Small intestine (tissue), 7 donors: ENCODE measurements around the gene CLCN2. TPM values are rescaled to one million over a fixed set of nuclear protein-coding genes. Genes with fewer than 3 reads are reported as not detected.
A peak's percentile ranks its signal among the peaks of the same experiment; 100 is the strongest.
"Not testable (repeated sequence)": the region's sequence is repeated elsewhere in the genome, so short reads cannot be mapped to it uniquely, and the experiment has no call there.

Experiments
- DNase-seq, 2 donors: peaks; one replicate each; pipeline versions ENCODE4 v3.0.0 to v3.0.0-alpha.2; 2013
- FAIRE-seq: peaks from 2 replicates; lab custom pipeline; 2012; peaks lifted over from hg19 to GRCh38; lab: Jason Lieb, UNC
- H3K27ac ChIP-seq, 3 donors: one replicate each; pipeline ENCODE4 v1.5.1; 2013; ENCODE audit warnings: low read length in 2 of 3, mild to moderate bottlenecking in 2 of 3, control low read depth in 1 of 3, inconsistent platforms in 1 of 3, low read depth in 1 of 3, moderate library complexity in 1 of 3
- H3K27me3 ChIP-seq, 3 donors: one replicate each; pipeline ENCODE4 v1.6.1; 2013; ENCODE audit warnings: low read length in 3 of 3, inconsistent platforms in 1 of 3; ENCODE audit not compliant: control insufficient read depth in 3 of 3, insufficient read depth in 3 of 3
- H3K36me3 ChIP-seq, 3 donors: one replicate each; pipeline ENCODE4 v1.6.1; 2013; ENCODE audit warnings: low read length in 3 of 3, inconsistent platforms in 1 of 3, low read depth in 1 of 3, mild to moderate bottlenecking in 1 of 3, moderate library complexity in 1 of 3; ENCODE audit not compliant: control insufficient read depth in 3 of 3, insufficient read depth in 2 of 3
- H3K4me1 ChIP-seq, 3 donors: one replicate each; pipeline ENCODE4 v1.6.1; 2013; ENCODE audit warnings: low read length in 2 of 3, inconsistent platforms in 1 of 3, low read depth in 1 of 3, mild to moderate bottlenecking in 1 of 3, moderate library complexity in 1 of 3; ENCODE audit not compliant: control insufficient read depth in 3 of 3, insufficient read depth in 2 of 3
- H3K4me3 ChIP-seq, 3 donors: one replicate each; pipeline ENCODE4 v1.5.1; 2013; ENCODE audit warnings: low read length in 3 of 3, control low read depth in 1 of 3, inconsistent platforms in 1 of 3, low read depth in 1 of 3, mild to moderate bottlenecking in 1 of 3, moderate library complexity in 1 of 3
- H3K9me3 ChIP-seq, 2 donors: one replicate each; pipeline ENCODE4 v1.6.1; 2013; ENCODE audit warnings: low read depth in 1 of 2, low read length in 1 of 2; ENCODE audit not compliant: control insufficient read depth in 2 of 2, insufficient read depth in 1 of 2
- WGBS, 3 donors: extraction: QIAGEN DNeasy Blood & Tissue Kit; methylation state at CpG; one replicate each; pipeline ENCODE4 v1.1.7; 2013; 5-methylcytosine and 5-hydroxymethylcytosine counted together
- polyA plus RNA-seq, 4 donors: library from polyadenylated mRNA; stranded (reverse) in 3 of 4; unstranded in 1 of 4; fragments of 200-250 nt in 3 of 4; fragments of 120-200 nt in 1 of 4; gene quantifications; one replicate each; pipeline versions ENCODE4 v1.2.1 to v1.2.3, GENCODE V29; 2013
- donor health status: healthy with polysubstance abuse.
- donor health status: control.
- donor health status: control.
- donor health status: Bipolar disorder and iron deficiency.
- donor health status: healthy.

The CLCN2 gene
- polyA plus RNA-seq, 4 donors: 10.0 to 30.9 (median 15.3) TPM

GRCh38 chr3:184347321-184348056 is 13.9 kb downstream of the CLCN2 start:
- Histone ChIP-seq H3K36me3 (peaks cover 0 to 74% (median 3%) of the 10 kb centered on the region in 3 donors), H3K9me3 (no peaks in the 10 kb centered on the region), H3K4me3 (no peak overlapping the region), H3K27me3 (no peaks in the 10 kb centered on the region), H3K27ac (no peak overlapping the region), H3K4me1 (peaks cover 4 to 26% (median 9%) of the 10 kb centered on the region in 3 donors)
- no peak for FAIRE-seq
- 74 to 83% (median 77%) methylated on average over 12 of the region's 12 CpGs for WGBS, 3 donors
- DNase-seq: no peak

- Histone ChIP-seq H3K4me1 (peaks cover 2 to 19% (median 6%) of the 10 kb centered on the region in 3 donors), H3K4me3 (no peak overlapping the region), H3K27ac (peak overlapping the region; percentile 52 to 72 (median 71)), H3K27me3 (no peaks in the 10 kb centered on the region), H3K36me3 (peaks cover 0 to 75% (median 3%) of the 10 kb centered on the region in 3 donors), H3K9me3 (no peaks in the 10 kb centered on the region)
- WGBS, 3 donors: 91 to 96% (median 93%) methylated on average over 20 of the region's 20 CpGs
- DNase-seq: no peak
- no peak for FAIRE-seq
Observed at GRCh38 chr3:184346480-184347190, 14.8 kb downstream of the CLCN2 start.

- FAIRE-seq: no peak
- Histone ChIP-seq H3K27ac (peak overlapping the region; percentile 71 to 72 (median 72)), H3K27me3 (no peaks in the 10 kb centered on the region), H3K4me1 (peaks cover 0 to 15% (median 3%) of the 10 kb centered on the region in 3 donors), H3K9me3 (no peaks in the 10 kb centered on the region), H3K36me3 (peaks cover 0 to 75% (median 3%) of the 10 kb centered on the region in 3 donors), H3K4me3 (no peak overlapping the region)
- peak; percentile 89 to 94 for DNase-seq
- WGBS, 3 donors: 35 to 52% (median 39%) methylated on average over 13 to 14 of the region's 14 CpGs
Observed at GRCh38 chr3:184345317-184346144, 15.9 kb downstream of the CLCN2 start.

- FAIRE-seq (no peak), DNase-seq (no peak)
- H3K36me3 ChIP-seq: peaks cover 0 to 70% (median 3%) of the 10 kb centered on the region in 3 donors
- no peaks in the 10 kb centered on the region for H3K9me3 ChIP-seq
- 88 to 93% (median 90%) methylated on average over 22 to 24 of the region's 24 CpGs for WGBS, 3 donors
- no peak overlapping the region for H3K27ac ChIP-seq
- H3K27me3 ChIP-seq: no peaks in the 10 kb centered on the region
- peaks cover 0 to 15% (median 3%) of the 10 kb centered on the region in 3 donors for H3K4me1 ChIP-seq
- no peak overlapping the region for H3K4me3 ChIP-seq
Observed at GRCh38 chr3:184344579-184345316, 16.7 kb downstream of the CLCN2 start.

- DNase-seq: no peak
- Histone ChIP-seq H3K4me3 (no peak overlapping the region), H3K36me3 (peaks cover 0 to 64% (median 3%) of the 10 kb centered on the region in 3 donors), H3K4me1 (peaks cover 0 to 22% (median 3%) of the 10 kb centered on the region in 3 donors), H3K9me3 (no peaks in the 10 kb centered on the region), H3K27me3 (no peaks in the 10 kb centered on the region), H3K27ac (no peak overlapping the region)
- no peak for FAIRE-seq
- WGBS, 3 donors: 80 to 93% (median 90%) methylated on average over 4 to 5 of the region's 5 CpGs
Observed at GRCh38 chr3:184343200-184343876, 18.1 kb downstream of the CLCN2 start.

GRCh38 chr3:184341925-184342324 is 19.5 kb downstream of the CLCN2 start:
- Histone ChIP-seq H3K27ac (no peak overlapping the region), H3K27me3 (no peaks in the 10 kb centered on the region), H3K9me3 (no peaks in the 10 kb centered on the region), H3K4me3 (no peak overlapping the region), H3K4me1 (peaks cover 0 to 35% (median 3%) of the 10 kb centered on the region in 3 donors), H3K36me3 (peaks cover 0 to 61% (median 3%) of the 10 kb centered on the region in 3 donors)
- 18 to 84% (median 41%) methylated on average over 7 of the region's 7 CpGs for WGBS, 3 donors
- FAIRE-seq (no peak), DNase-seq (peak in 1 of 2 donors; percentile 93)

GRCh38 chr3:184339451-184340135 is 21.8 kb downstream of the CLCN2 start:
- 90 to 92% (median 92%) methylated on average over 19 of the region's 19 CpGs for WGBS, 3 donors
- not testable (repeated sequence) for FAIRE-seq, H3K9me3 ChIP-seq, H3K4me3 ChIP-seq, H3K27me3 ChIP-seq, DNase-seq
- H3K36me3 ChIP-seq: peaks cover 0 to 53% (median 5%) of the 10 kb centered on the region in 3 donors
- H3K4me1 ChIP-seq: peaks cover 0 to 29% (median 0%) of the 10 kb centered on the region in 3 donors
- H3K27ac ChIP-seq: peak overlapping the region in 1 of 3 donors; percentile 67
